ENCODE measurements around the gene TNS4. TPM values are rescaled to one million over a fixed set of nuclear protein-coding genes. Genes with fewer than 3 reads are reported as not detected.

The TNS4 gene
- total RNA-seq, 1 experiment from 2014 or later: 0.21 TPM

- Mint-ChIP-seq H3K4me1 (ENCODE audit: low read depth, unreplicated experiment) (peaks cover 24% of the 10 kb centered on the region), H3K4me3 (ENCODE audit: low read depth, unreplicated experiment) (no peak overlapping the region), H3K9me3 (ENCODE audit: low read depth, unreplicated experiment) (no peaks in the 10 kb centered on the region), H3K27ac (ENCODE audit: unreplicated experiment) (no peak overlapping the region), H3K27me3 (ENCODE audit: unreplicated experiment) (peaks cover 85% of the 10 kb centered on the region), H3K36me3 (ENCODE audit: insufficient read depth, unreplicated experiment) (peaks cover 5% of the 10 kb centered on the region)
- TF ChIP-seq CTCF (IDR thresholded peaks at IDR 0.05; ENCODE audit: unreplicated experiment): no peak
- intact Hi-C loops (cut with micrococcal nuclease; ENCODE audit: unreplicated experiment): no loop called here
- DNase-seq: peak; percentile 68
- CTCF ChIA-PET: interaction anchor here (0.6 to 68.2 kb wide), 21 partner anchors 14 to 859 kb away, joined by 3 to 4142 read pairs (median 6); partner anchors contain the start of genes CCR7, GJD3, IGFBP4 and PSMD3
- BruUV-seq (replicated peaks): no TSS peak
These were observed 35.1 kb upstream of the TNS4 start for GRCh38 chr17:40536295-40537171.

GRCh38 chr17:40535924-40536294 is 34.5 kb upstream of the TNS4 start:
- H3K27me3 Mint-ChIP-seq (ENCODE audit: unreplicated experiment): peaks cover 79% of the 10 kb centered on the region
- DNase-seq: no peak
- H3K36me3 Mint-ChIP-seq (ENCODE audit: insufficient read depth, unreplicated experiment): peaks cover 5% of the 10 kb centered on the region
- no TSS peak for BruUV-seq (replicated peaks)
- no peak for TF ChIP-seq CTCF (IDR thresholded peaks at IDR 0.05; ENCODE audit: unreplicated experiment)
- no peak overlapping the region for H3K27ac Mint-ChIP-seq (ENCODE audit: unreplicated experiment)
- H3K9me3 Mint-ChIP-seq (ENCODE audit: low read depth, unreplicated experiment): no peaks in the 10 kb centered on the region
- CTCF ChIA-PET: interaction anchor here (0.6 to 68.2 kb wide), 21 partner anchors 13 to 754 kb away, joined by 3 to 4142 read pairs (median 6); partner anchors contain the start of genes CCR7, GJD3, IGFBP4 and PSMD3
- no peak overlapping the region for H3K4me3 Mint-ChIP-seq (ENCODE audit: low read depth, unreplicated experiment)
- intact Hi-C loops (cut with micrococcal nuclease; ENCODE audit: unreplicated experiment): loop anchor here (1.0 kb wide), 1 partner anchor 521 kb away; the partner anchor contains the start of gene CSF3
- peaks cover 24% of the 10 kb centered on the region for H3K4me1 Mint-ChIP-seq (ENCODE audit: low read depth, unreplicated experiment)

GRCh38 chr17:40535438-40535837 is 34.0 kb upstream of the TNS4 start:
- BruUV-seq (replicated peaks): no TSS peak
- Mint-ChIP-seq H3K4me1 (ENCODE audit: low read depth, unreplicated experiment) (peaks cover 24% of the 10 kb centered on the region), H3K36me3 (ENCODE audit: insufficient read depth, unreplicated experiment) (peaks cover 5% of the 10 kb centered on the region), H3K27ac (ENCODE audit: unreplicated experiment) (no peak overlapping the region), H3K9me3 (ENCODE audit: low read depth, unreplicated experiment) (no peaks in the 10 kb centered on the region), H3K4me3 (ENCODE audit: low read depth, unreplicated experiment) (no peak overlapping the region), H3K27me3 (ENCODE audit: unreplicated experiment) (peaks cover 75% of the 10 kb centered on the region)
- CTCF ChIA-PET: interaction anchor here (0.6 to 68.2 kb wide), 28 partner anchors 13 to 863 kb away, joined by 3 to 4142 read pairs (median 4); partner anchors contain the start of genes CCR7, GJD3, GSDMB and IGFBP4
- intact Hi-C loops (cut with micrococcal nuclease; ENCODE audit: unreplicated experiment): loop anchor here (1.0 kb wide), 1 partner anchor 520 kb away; the partner anchor contains the start of gene CSF3
- DNase-seq: no peak
- TF ChIP-seq CTCF (IDR thresholded peaks at IDR 0.05; ENCODE audit: unreplicated experiment): no peak

- Mint-ChIP-seq H3K27ac (ENCODE audit: unreplicated experiment) (no peak overlapping the region), H3K36me3 (ENCODE audit: insufficient read depth, unreplicated experiment) (peaks cover 5% of the 10 kb centered on the region), H3K9me3 (ENCODE audit: low read depth, unreplicated experiment) (no peaks in the 10 kb centered on the region), H3K27me3 (ENCODE audit: unreplicated experiment) (peaks cover 66% of the 10 kb centered on the region), H3K4me1 (ENCODE audit: low read depth, unreplicated experiment) (peaks cover 24% of the 10 kb centered on the region), H3K4me3 (ENCODE audit: low read depth, unreplicated experiment) (no peak overlapping the region)
- TF ChIP-seq CTCF (IDR thresholded peaks at IDR 0.05; ENCODE audit: unreplicated experiment): no peak
- no TSS peak for BruUV-seq (replicated peaks)
- intact Hi-C loops (cut with micrococcal nuclease; ENCODE audit: unreplicated experiment): loop anchor here (1.0 to 5.0 kb wide), 4 partner anchors 117 to 519 kb away; partner anchors contain the start of genes CSF3 and TOP2A
- CTCF ChIA-PET: interaction anchor here (0.6 to 68.2 kb wide), 49 partner anchors 12 to 862 kb away, joined by 3 to 4142 read pairs (median 6); partner anchors contain the start of genes CCR7, GJD3, GSDMB and IGFBP4
- no peak for DNase-seq
These were observed 33.2 kb upstream of the TNS4 start for GRCh38 chr17:40534371-40535189.
